ENCODE data around the gene CHEK2. TPM values are rescaled to one million over a fixed set of nuclear protein-coding genes. Genes with fewer than 3 reads are reported as not detected.
"Not testable (repeated sequence)": the region's sequence is repeated elsewhere in the genome, so short reads cannot be mapped to it uniquely, and the experiment has no call there.

CHEK2 gene
- total and polyA plus RNA-seq, 7 experiments from 2014 or later, result 7.0 to 36.7 (median 10.6) TPM

GRCh38 chr22:28769394-28770085 lies 27.9 kb upstream of the CHEK2 start:
- H3K4me1 Mint-ChIP-seq, result peaks cover 10 to 16% (median 14%) of the 10 kb centered on the region in 7 donors
- no peak for ATAC-seq
- DNase-seq, result no peak
- H3K27me3 Mint-ChIP-seq, result peaks cover 0 to 10% (median 0%) of the 10 kb centered on the region in 5 donors
- CTCF ChIA-PET, result no interaction called here
- POLR2A ChIA-PET, result interaction anchor here (1.0 kb wide), 1 partner anchor 63 kb away, joined by 3 read pairs; no protein-coding TSS in a partner anchor
- H3K36me3 Mint-ChIP-seq, result peaks cover 0 to 9% (median 7%) of the 10 kb centered on the region in 5 donors
- H3K27me3 ChIP-seq (ENCODE audit: control insufficient read depth in 2 of 2, insufficient read depth in 2 of 2, low read length in 2 of 2), result no peaks in the 10 kb centered on the region
- H3K4me3 ChIP-seq (ENCODE audit: low read length), result no peak overlapping the region
- H3K27ac ChIP-seq (ENCODE audit: low read depth, low read length), result no peak overlapping the region
- H3K9me3 ChIP-seq (ENCODE audit: control insufficient read depth in 2 of 3, low read length in 3 of 3), result no peaks in the 10 kb centered on the region
- H3K4me3 Mint-ChIP-seq, result no peak overlapping the region
- H3K36me3 ChIP-seq (ENCODE audit: control insufficient read depth in 2 of 3, insufficient read depth in 3 of 3, low read length in 3 of 3), result no peaks in the 10 kb centered on the region
- peaks cover 0 to 5% (median 0%) of the 10 kb centered on the region in 11 donors for H3K9me3 Mint-ChIP-seq
- intact Hi-C loops (cut with micrococcal nuclease), result loop anchor here in 1 of 2 donors (5.0 kb wide), 3 partner anchors 43 to 303 kb away; partner anchors contain the start of gene KREMEN1
- H3K27ac Mint-ChIP-seq, result no peak overlapping the region
- peaks cover 11 to 12% of the 10 kb centered on the region in 2 donors for H3K4me1 ChIP-seq (ENCODE audit: control insufficient read depth in 2 of 2, insufficient read depth in 2 of 2, low read length in 2 of 2)

- DNase-seq, result no peak
- CTCF ChIA-PET, result no interaction called here
- peaks cover 0 to 5% (median 0%) of the 10 kb centered on the region in 11 donors for H3K9me3 Mint-ChIP-seq
- Histone ChIP-seq H3K9me3 (ENCODE audit: control insufficient read depth in 2 of 3, low read length in 3 of 3) (no peaks in the 10 kb centered on the region), H3K27me3 (ENCODE audit: control insufficient read depth in 2 of 2, insufficient read depth in 2 of 2, low read length in 2 of 2) (no peaks in the 10 kb centered on the region), H3K4me3 (ENCODE audit: low read length) (no peak overlapping the region), H3K27ac (ENCODE audit: low read depth, low read length) (no peak overlapping the region), H3K36me3 (ENCODE audit: control insufficient read depth in 2 of 3, insufficient read depth in 3 of 3, low read length in 3 of 3) (no peaks in the 10 kb centered on the region), H3K4me1 (ENCODE audit: control insufficient read depth in 2 of 2, insufficient read depth in 2 of 2, low read length in 2 of 2) (peaks cover 4 to 6% of the 10 kb centered on the region in 2 donors)
- no peak overlapping the region for H3K27ac Mint-ChIP-seq
- POLR2A ChIA-PET, result interaction anchor here (0.7 kb wide), 1 partner anchor 20 kb away, joined by 3 read pairs; no protein-coding TSS in a partner anchor
- H3K4me1 Mint-ChIP-seq, result peaks cover 6 to 12% (median 11%) of the 10 kb centered on the region in 7 donors
- H3K4me3 Mint-ChIP-seq, result no peak overlapping the region
- no peak for ATAC-seq
- intact Hi-C loops (cut with micrococcal nuclease), result no loop called here
- peaks cover 0 to 6% (median 6%) of the 10 kb centered on the region in 5 donors for H3K36me3 Mint-ChIP-seq
- H3K27me3 Mint-ChIP-seq, result peaks cover 0 to 10% (median 0%) of the 10 kb centered on the region in 5 donors
Measured at GRCh38 chr22:28768701-28769393, 27.2 kb upstream of the CHEK2 start.

- CTCF ChIA-PET, result no interaction called here
- H3K36me3 Mint-ChIP-seq, result no peaks in the 10 kb centered on the region
Measured at GRCh38 chr22:28766628-28767027, 25.0 kb upstream of the CHEK2 start.

GRCh38 chr22:28762000-28762399 lies 20.4 kb upstream of the CHEK2 start:
- H3K27me3 Mint-ChIP-seq; ATAC-seq; H3K27me3 ChIP-seq (ENCODE audit: control insufficient read depth in 2 of 2, insufficient read depth in 2 of 2, low read length in 2 of 2); H3K27ac ChIP-seq (ENCODE audit: low read depth, low read length); H3K9me3 ChIP-seq (ENCODE audit: control insufficient read depth in 2 of 3, low read length in 3 of 3); H3K4me3 Mint-ChIP-seq; H3K9me3 Mint-ChIP-seq; H3K36me3 Mint-ChIP-seq; H3K36me3 ChIP-seq (ENCODE audit: control insufficient read depth in 2 of 3, insufficient read depth in 3 of 3, low read length in 3 of 3); DNase-seq; POLR2A ChIA-PET; H3K4me1 Mint-ChIP-seq; H3K4me3 ChIP-seq (ENCODE audit: low read length); intact Hi-C loops (cut with micrococcal nuclease); H3K4me1 ChIP-seq (ENCODE audit: control insufficient read depth in 2 of 2, insufficient read depth in 2 of 2, low read length in 2 of 2); H3K27ac Mint-ChIP-seq: not testable (repeated sequence)
- CTCF ChIA-PET, result interaction anchor here (0.6 kb wide), 1 partner anchor 69 kb away, joined by 3 read pairs; no protein-coding TSS in a partner anchor

More at GRCh38 chr22:28766628-28767027, 25.0 kb upstream of the CHEK2 start:
- Histone ChIP-seq H3K4me1 (ENCODE audit: control insufficient read depth in 2 of 2, insufficient read depth in 2 of 2, low read length in 2 of 2) (no peaks in the 10 kb centered on the region), H3K36me3 (ENCODE audit: control insufficient read depth in 2 of 3, insufficient read depth in 3 of 3, low read length in 3 of 3) (no peaks in the 10 kb centered on the region), H3K9me3 (ENCODE audit: control insufficient read depth in 2 of 3, low read length in 3 of 3) (no peaks in the 10 kb centered on the region), H3K27me3 (ENCODE audit: control insufficient read depth in 2 of 2, insufficient read depth in 2 of 2, low read length in 2 of 2) (no peaks in the 10 kb centered on the region), H3K27ac (ENCODE audit: low read depth, low read length) (no peak overlapping the region), H3K4me3 (ENCODE audit: low read length) (no peak overlapping the region)
- peaks cover 0 to 10% (median 0%) of the 10 kb centered on the region in 5 donors for H3K27me3 Mint-ChIP-seq
- POLR2A ChIA-PET, result no interaction called here
- H3K4me1 Mint-ChIP-seq, result peaks cover 0 to 4% (median 0%) of the 10 kb centered on the region in 7 donors
- peaks cover 0 to 5% (median 0%) of the 10 kb centered on the region in 11 donors for H3K9me3 Mint-ChIP-seq
- ATAC-seq, result no peak
- H3K4me3 Mint-ChIP-seq, result no peak overlapping the region
- peak overlapping the region in 1 of 9 donors; percentile 62 for H3K27ac Mint-ChIP-seq
- no peak for DNase-seq
- intact Hi-C loops (cut with micrococcal nuclease), result no loop called here

GRCh38 chr22:28761449-28761755 lies 19.8 kb upstream of the CHEK2 start:
- Mint-ChIP-seq H3K4me3 (no peak overlapping the region), H3K27ac (no peak overlapping the region), H3K9me3 (peaks cover 0 to 3% (median 0%) of the 10 kb centered on the region in 11 donors), H3K4me1 (peaks cover 0 to 7% (median 0%) of the 10 kb centered on the region in 7 donors), H3K36me3 (peaks cover 0 to 10% (median 0%) of the 10 kb centered on the region in 5 donors), H3K27me3 (peaks cover 0 to 6% (median 0%) of the 10 kb centered on the region in 5 donors)
- Histone ChIP-seq H3K27ac (ENCODE audit: low read depth, low read length) (no peak overlapping the region), H3K9me3 (ENCODE audit: control insufficient read depth in 2 of 3, low read length in 3 of 3) (no peaks in the 10 kb centered on the region), H3K4me3 (ENCODE audit: low read length) (no peak overlapping the region), H3K27me3 (ENCODE audit: control insufficient read depth in 2 of 2, insufficient read depth in 2 of 2, low read length in 2 of 2) (no peaks in the 10 kb centered on the region), H3K36me3 (ENCODE audit: control insufficient read depth in 2 of 3, insufficient read depth in 3 of 3, low read length in 3 of 3) (no peaks in the 10 kb centered on the region), H3K4me1 (ENCODE audit: control insufficient read depth in 2 of 2, insufficient read depth in 2 of 2, low read length in 2 of 2) (no peaks in the 10 kb centered on the region)
- ATAC-seq (no peak), DNase-seq (no peak)
- intact Hi-C loops (cut with micrococcal nuclease), result no loop called here
- ChIA-PET POLR2A (no interaction called here), CTCF (interaction anchor here (0.6 kb wide), 1 partner anchor 69 kb away, joined by 3 read pairs; no protein-coding TSS in a partner anchor)

- Histone ChIP-seq H3K4me1 (ENCODE audit: control insufficient read depth in 2 of 2, insufficient read depth in 2 of 2, low read length in 2 of 2) (no peaks in the 10 kb centered on the region), H3K36me3 (ENCODE audit: control insufficient read depth in 2 of 3, insufficient read depth in 3 of 3, low read length in 3 of 3) (no peaks in the 10 kb centered on the region), H3K27ac (ENCODE audit: low read depth, low read length) (no peak overlapping the region), H3K9me3 (ENCODE audit: control insufficient read depth in 2 of 3, low read length in 3 of 3) (no peaks in the 10 kb centered on the region), H3K27me3 (ENCODE audit: control insufficient read depth in 2 of 2, insufficient read depth in 2 of 2, low read length in 2 of 2) (no peaks in the 10 kb centered on the region), H3K4me3 (ENCODE audit: low read length) (no peak overlapping the region)
- no peak for ATAC-seq
- CTCF ChIA-PET, result no interaction called here
- Mint-ChIP-seq H3K9me3 (peaks cover 0 to 3% (median 0%) of the 10 kb centered on the region in 11 donors), H3K4me1 (peaks cover 0 to 7% (median 0%) of the 10 kb centered on the region in 7 donors), H3K27me3 (peaks cover 0 to 3% (median 0%) of the 10 kb centered on the region in 5 donors), H3K4me3 (no peak overlapping the region), H3K36me3 (peaks cover 0 to 13% (median 4%) of the 10 kb centered on the region in 5 donors), H3K27ac (no peak overlapping the region)
- DNase-seq, result no peak
- POLR2A ChIA-PET, result no interaction called here
- intact Hi-C loops (cut with micrococcal nuclease), result no loop called here
Measured at GRCh38 chr22:28759861-28760560, 18.4 kb upstream of the CHEK2 start.

All from naive thymus-derived CD4-positive, alpha-beta T cell (primary cell).